Testis (tissue), 2 donors: Measurements from ENCODE around the gene HHIPL1.

ENCODE experiments used
- CTCF ChIP-seq, 3 experiments: fragments of 450-650 bp in 2 of 3; fragments of 200-600 bp in 1 of 3; sonication (generic) in 1 of 3; IDR thresholded peaks; one replicate each; pipeline ENCODE4 v1.5.1; 2016 to 2019; ENCODE audit warnings: antibody characterized with exemption in 3 of 3, mild to moderate bottlenecking in 2 of 3, moderate library complexity in 1 of 3
- POLR2A ChIP-seq: fragments of 450-650 bp; IDR thresholded peaks from one replicate; pipeline ENCODE4 v1.6.1; 2017; ENCODE audit warnings: antibody characterized with exemption, mild to moderate bottlenecking, moderate library complexity

- TF ChIP-seq POLR2A (no peak), CTCF (IDR thresholded peaks at IDR 0.05) (no peak)
Measured at GRCh38 chr14:99699861-99700260, 54.9 kb downstream of the HHIPL1 start.
